GM19324 (cell line): Measurements from ENCODE around the gene LHX6.

ENCODE experiments used
- ATAC-seq: cut with Tn5 transposase; IDR thresholded peaks from one replicate; pipeline ENCODE4 v1.9.1; 2021; ENCODE audit warnings: mild to moderate bottlenecking, moderate library complexity; ENCODE audit not compliant: unreplicated experiment, low FRiP score

LHX6 gene

DNA sequence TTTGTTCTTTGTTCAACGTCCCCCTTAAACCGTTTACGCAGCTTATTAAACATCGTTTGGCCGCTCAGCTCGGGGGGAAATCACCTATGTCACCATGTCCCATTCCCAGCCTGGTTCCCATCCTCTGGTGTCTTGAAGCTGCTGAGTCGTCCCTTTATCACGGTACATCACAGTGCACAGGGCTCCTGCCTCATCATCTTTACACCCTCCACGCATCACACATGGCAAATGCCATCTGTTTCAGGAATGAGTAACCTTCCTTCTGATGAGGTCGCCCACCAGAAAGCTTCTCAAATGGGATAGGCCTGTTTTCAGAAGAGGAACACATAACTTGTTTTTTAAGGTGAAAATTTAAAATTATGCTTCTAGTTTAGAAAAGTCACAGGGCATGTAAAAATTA is 7.9 kb upstream of the LHX6 start:
- no peak for ATAC-seq

DNA sequence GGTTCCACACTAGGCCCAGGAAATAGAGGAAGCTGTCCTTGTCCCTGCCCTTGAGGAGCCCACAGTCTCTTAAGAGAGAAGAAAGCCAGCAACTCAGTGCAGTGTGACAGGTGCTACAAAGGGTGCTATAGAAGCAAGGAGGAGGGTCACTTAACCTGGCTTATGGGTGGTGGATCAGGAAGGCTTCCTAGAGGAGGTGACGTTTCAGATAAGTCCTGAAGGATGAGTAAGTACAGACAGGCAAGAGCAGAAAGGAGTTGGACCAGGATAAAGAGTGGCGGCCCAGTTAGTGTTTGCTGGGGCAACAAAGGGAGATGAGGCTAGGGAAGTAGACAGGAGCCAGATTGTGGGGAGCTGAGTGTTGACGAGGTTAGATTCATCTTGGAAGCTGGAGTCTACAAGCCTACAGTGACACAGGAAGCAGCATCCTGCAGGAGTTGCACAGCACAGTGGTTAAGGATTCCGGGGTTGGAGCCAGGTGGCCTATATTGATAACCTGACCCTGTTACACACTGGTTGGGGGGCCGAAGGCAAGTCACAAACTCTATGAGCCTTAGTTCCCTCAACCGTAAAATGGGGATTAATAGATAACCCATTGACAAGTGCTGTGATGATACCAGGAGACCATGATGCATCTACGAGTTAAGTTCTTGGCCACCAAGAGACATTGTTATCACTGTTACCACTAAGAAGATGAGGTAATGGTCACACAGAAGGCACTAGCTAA is 5.4 kb upstream of the LHX6 start:
- ATAC-seq = no peak

DNA sequence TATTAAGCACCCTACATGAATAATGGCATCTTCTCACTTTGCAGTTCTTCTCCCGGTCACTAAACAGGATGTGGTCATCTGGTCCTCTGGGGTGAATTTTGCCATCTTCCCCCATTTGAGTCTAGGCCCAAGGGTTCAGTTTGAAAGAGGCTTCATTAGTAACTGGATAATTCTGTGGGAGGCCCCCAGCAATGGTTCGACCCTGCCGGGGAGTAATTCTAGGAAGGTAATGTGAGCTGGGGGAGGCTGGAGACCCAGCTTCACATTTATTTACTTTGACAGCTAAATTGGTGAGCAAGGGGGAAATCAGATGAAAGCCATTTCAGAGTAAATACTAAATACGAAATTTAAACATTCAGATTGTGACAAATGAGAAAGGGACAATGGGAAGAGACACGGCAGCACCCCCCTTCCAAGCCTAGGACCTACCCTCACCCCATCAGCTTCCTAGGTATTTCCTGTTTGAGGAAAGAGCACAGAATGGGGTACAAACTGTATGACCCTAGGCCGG is 4.1 kb upstream of the LHX6 start:
- no peak for ATAC-seq

DNA sequence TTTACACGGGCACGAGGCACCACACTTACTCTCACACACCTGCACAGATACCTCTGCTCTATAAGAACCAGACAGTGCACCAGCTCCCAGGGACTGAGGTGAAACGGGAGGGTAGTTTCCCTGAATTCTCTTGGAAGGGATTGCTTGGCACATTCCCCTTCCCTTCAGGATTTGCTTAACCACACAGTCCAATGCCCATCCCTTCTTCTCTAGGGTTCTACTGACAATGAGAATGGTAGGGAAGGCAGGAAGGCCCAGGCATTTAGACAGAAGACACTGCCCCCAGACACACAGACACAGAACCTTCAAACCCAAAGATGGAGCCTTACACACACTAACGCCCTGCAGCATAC is 704 bp upstream of the LHX6 start:
- ATAC-seq = no peak

DNA sequence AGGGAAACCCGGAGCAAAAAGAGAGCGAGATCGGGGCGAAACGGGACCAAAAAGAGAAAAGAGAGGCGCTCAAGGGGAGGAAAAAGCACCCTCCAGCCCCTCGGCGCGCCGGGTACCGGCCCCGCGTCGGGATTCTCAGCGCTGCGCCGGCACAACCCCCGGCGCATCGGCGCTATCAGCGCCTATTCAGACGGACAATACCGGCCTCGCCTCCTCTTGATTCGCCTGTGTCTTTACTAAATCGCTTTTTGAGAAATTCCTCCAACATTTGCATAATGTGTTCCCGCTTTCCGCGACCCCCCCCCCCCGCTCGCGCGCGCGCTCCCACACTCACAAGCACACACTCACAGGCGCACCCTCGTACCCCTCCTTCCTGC is 578 bp downstream of the LHX6 start:
- no peak for ATAC-seq

DNA sequence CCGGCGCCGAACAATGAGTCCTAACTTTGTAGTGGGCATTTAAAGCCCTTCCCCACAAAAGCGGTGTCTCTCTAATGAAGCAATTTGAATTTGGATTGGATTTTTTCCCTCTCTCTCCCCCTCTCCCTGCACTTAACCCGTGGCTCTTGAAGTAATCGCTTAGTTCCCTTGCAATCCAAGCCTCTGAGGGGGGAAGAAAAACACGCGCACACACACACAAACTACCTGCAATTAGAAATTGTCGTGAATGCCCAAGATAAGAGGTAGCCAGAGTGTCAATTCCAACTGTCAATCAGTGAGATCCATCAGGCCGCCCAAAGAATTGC is 1.2 kb downstream of the LHX6 start:
- no peak for ATAC-seq

DNA sequence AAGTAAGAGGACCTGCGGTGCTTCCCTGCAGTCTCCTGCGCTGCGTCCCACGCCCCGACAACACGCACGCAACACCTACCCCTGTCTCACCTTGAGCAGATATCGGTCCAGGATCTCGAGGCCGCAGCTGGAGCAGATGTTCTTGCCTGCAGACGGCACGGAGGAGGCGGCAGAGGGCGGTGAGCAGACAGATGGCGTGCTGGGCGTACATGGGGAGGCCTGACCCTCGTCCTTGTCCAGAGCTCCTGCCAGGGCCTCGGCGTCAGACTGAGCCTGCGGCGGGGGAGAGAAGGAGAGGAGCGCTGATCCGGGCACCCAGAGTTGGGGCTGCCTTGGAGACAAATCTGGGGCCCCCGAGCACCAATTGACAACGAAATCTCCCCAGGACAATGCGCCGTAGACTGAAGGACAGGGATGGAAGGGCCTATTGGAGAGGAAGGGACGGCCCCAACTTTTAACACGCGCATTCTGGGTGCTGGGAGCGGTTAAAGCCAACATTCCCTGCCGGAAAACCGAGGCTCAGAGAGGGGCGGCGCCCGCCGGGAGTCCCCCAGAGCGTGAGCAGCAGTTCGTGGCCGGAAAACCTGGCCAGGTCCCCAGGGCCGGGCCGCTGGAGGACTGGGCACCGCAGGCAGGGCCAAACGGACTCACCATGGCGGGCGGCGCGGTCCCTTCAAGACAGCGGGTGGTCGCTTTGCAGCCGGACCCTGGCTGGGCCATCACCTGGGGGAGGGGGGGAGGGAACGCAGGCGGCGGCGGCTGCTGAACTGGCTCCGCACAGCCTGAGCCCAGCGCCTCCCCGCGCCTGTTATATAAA is 1.8 kb downstream of the LHX6 start:
- no peak for ATAC-seq

DNA sequence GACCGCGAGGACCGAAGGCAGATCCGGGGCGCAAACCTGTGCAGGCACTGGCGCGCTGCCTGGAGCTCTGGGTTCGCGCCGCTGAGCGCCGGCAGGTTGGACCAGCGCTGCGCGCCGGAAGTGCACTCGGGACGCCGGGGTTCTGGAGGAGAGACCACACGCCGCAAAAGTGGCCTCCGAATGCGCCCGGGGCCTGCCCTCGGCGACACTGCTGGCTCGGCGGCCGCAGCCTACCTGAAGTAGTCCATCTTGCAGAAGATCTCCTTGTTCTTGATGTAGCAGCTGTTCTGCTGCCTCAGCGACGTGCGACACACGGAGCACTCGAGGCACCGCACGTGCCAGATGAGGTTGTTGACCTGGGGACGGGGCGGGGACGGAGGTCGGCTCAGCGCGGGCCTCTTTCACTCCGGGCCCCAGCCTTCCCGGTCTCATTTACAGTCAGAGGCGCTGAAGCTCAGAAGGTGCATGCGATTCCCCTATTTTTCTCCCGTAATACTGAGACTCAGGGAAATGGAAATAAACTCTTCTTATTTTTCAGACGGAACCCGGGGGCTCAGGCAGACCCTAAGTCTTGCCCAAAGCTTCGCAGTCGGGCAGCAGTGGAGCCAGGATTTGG is 2.5 kb downstream of the LHX6 start:
- ATAC-seq = no peak

DNA sequence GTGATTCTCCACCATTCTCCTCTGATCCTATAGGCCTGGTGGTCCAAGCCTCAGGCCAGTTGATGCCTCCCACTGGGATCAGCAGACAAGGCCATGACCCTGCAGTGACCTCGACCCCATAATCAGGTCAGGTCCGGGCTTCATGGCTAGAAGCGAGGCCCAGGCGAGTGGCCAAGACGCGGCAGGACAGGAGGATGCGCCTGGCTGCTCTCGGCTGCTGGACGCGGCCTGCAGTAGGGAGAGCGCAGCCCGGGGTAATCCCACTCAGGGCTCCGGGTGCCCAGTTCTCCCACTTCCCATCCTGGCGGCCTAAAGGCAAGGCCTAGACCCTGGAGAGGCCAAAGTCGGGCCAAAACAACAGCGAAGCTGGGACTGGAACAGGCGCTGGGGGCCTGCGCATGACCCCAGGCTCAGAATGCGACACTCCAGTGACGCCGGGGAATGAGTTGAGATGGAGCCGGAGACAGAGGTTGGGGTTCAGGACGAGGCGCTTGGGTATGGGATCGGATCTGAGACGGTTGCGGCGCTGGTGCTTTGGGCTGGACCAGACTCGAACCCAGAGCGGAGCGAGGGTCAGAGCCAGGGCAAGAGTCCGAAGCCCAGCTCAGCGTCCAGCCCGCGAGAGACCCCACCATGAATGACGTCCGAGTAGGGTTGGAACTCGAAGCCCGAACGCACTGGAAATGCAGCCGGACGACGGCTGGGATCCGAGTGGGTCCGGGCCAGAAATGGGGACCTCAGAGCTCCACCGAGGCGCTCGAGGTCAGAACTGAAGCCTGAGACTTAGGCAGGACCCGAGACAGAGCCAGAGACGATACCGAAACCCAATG is 3.2 kb downstream of the LHX6 start:
- ATAC-seq = no peak

DNA sequence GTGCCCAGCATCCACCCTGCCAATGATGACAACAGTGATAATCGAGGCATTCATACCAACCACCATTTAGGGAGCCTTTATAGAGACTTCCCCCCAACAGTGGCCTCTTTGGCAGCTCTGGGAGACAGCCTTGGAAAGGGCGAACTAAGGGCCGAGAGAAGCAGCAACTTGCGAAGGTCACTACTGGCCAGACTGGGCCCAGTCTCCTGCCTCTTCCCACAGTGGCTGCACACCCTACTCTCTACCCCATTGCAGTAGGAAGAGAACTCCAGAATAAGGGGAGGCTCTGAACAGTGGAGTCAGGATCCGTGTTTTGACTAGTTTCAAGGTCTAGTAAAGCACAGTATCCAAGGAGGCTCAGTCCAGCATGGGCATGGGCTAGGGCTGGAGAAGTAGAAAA is 5.3 kb downstream of the LHX6 start:
- no peak for ATAC-seq

DNA sequence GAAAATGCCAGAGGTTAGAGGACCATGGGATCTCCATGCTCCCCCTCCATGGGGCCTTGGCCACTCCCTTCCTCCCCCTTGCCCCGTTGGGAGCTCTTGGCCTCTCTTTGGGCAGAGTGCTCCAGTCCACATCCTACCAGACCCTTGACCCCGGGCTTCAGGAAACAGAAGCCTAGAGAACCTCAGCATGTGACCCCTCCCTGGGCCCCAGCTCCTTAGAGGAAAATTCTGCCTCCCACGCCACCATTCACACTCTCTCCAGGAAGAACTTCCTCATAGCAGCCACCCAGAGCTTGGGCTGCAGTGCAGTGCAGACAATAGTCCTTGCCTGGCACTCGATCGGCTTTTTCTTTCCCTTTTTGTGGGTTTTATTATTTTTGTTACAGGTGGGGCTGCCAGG is 6.0 kb downstream of the LHX6 start:
- ATAC-seq = no peak

DNA sequence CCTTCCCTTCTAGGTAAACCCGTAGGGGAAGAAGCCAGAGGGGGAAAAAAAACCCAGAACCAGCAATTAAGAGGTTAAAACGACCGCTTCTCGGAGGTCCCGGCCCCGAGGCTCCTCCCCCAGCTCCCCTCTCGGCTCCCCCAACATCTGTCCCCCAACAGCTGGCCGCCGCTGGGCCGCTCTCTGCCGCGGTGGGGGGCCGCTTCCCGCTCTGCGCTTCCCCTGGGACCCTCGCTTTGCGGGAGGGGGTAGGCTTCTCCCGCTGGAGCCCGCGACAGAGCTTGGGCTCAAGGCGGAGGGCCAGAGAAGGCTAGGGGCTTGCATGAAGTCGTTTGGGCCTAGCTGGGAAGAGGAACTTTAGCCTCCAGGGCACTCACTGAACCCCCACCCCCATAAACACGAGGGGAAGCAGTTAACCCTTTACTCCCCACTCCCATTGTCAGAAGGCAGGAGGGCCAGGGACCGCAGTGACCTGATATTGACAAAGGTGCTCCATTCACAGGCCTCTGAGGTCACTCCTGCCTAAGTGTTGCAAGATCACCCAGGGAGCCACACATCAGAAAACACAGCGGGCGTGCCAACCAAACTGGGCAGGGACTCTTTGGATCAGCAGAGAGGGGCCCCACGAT is 7.5 kb downstream of the LHX6 start:
- ATAC-seq = no peak

DNA sequence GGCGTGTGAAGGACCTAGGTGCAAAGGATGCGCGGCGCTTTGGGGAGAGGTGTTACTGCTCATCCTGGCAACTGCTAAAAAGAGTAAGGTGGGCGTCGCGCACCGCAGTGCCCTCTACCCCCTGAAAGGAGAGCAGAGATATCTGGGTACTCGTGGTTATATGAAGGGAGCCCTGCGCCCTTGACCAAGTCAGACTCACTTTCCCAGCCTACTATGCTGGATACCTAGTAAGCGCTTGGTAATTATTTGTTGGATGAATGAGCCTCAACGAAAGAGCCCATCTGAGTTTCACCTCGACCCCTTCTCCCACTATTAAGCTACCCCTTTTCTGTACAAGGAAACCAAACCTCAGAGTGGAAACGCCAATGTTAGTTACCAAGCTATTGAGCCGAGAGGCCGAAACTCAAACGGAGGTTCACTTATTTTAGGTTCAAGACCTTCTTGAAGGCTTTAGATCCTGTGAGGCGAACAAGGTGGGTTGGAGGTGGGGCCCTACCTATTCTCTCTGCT is 8.0 kb downstream of the LHX6 start:
- ATAC-seq = no peak

DNA sequence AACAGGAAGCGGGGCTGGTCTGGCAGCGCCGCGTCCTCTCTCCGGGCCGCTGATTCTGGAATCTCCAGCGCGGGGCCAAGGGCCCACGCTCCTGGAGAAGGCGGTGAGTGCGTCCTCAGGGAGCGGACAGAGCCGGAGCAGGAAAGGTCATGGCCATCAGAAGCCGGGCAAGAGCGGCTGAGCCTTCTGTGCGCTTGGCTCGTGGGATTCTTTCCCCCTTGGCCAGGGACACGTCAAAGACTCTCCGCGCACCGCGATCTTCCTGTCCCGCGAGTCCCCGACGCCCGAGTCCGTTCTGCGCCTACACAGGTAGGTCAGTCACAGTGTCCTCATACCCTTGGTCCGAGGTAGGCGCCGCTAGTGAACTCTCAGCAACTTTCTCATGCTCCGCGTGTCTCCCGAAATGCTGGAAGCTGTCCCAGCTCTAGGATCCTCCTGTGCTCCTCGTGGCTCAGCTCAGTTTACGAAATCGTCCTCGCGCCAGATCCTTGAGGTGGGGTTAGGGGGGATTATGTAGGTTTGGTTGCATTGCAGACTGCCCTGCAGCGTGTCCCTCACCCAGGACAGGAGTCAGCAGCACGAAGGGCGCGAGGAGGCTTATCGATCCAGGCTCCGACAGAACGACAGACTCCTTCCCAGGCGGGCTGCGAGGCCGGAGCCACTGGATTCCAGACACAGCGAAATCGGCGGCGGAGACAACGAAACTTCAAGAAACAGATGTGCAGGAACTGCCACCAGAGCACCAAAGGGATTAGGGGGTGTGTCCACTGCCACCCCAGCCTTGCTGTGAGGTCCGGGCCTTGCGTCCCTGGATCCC is 8.7 kb downstream of the LHX6 start:
- ATAC-seq = no peak

DNA sequence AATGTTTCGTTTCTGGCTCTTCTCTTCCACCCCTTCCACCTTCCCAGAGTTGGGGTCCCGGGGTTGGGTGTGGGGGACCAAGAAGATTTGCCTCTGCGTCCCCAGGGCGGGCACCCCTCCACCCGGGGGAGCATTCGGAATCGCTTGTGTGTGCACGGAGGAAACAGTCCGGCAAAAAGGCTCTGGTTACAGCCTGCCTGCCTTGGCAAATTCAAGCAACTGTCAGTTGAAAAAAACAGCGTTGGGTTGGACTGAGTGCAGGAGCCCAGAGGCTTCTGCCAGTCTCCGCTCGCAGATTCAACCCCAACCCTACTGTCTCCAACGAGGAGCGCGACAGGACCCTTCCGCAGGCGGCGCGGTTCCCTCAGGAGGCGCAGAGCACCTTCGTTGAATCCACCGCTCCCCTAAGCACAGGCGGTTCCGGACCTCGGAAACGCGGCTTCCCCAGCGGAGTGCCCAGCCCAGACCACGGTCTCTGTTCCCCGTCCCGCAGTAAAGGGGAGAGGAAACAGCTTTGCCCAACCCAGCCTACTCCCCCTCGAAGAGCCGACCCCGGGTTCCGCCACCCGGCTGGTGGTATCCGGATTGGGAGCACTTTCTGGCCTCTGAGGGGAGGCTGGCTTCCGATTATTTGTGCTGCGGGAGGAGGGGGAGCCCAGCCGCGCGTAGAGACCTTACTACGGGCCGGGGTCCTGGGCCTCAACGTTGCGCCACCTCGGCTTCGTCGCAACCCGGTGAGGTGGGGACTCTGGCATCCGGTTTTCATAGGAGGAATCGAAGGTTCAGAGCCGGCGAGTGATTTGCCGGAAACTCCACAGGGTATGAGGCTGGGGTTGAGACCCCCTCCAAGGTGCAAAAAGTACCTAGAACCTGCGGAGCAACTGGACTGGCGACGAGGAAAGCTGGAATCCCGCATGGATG is 9.6 kb downstream of the LHX6 start:
- no peak for ATAC-seq

DNA sequence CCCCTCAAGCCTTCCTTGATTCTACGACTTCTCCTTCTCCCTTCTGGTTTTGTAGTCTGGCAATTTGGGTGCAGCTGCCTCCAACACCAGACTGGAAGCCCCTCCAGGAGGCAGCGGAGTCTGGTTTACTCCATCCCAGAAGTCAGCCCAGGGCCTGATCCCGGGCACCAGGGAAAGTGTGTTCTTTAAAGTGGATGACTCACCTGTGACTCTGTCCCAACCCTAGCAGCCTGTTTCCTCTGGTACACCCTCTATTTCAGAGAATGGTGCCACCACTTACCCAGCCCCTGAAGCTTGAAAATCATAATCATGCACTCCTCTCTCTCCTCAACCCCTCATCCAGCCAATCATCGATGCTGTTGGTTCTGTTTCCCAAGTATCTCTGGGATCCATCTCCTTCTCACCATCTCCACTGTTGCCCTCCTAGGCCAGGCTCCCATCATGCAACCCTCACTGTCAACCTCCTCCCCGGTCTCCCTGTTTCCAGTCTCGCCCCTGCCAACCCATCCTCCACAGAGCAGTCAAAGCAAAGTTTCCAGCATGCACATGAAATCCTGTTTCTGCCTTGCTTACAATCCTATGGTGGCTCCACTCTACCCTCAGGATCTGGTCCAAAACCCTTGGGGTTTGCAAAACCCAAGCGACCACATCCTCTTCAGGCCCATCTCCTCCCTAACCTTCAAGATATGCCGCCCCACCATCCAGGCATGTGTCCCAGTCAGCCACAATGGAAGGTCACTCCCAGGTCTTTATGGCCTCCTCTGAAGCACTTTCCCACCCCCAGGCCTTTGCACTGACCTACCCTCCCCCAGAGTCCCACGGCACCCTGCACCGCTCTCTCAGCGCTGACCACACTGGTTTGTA is 10.5 kb downstream of the LHX6 start:
- ATAC-seq = no peak

DNA sequence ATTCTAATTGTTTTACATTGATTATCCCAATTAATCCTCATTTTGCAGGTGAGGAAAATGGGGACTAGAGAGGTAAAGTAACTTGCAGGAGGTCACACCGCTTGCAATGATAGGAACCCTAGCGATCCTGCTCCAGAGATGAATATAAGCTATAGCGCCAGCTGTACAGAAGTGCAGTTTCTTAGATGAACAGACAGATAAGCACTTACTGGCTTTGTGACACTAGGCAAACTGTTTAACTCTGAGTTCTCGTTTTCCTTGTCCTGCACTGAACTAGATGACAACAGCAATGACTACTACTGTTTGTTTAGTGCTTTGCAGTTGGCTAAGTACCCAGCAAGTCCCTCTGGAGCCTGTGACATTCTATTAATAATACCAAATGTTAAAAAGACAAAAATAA is 11.1 kb downstream of the LHX6 start:
- no peak for ATAC-seq
